NCI-H748 treated with DMSO at 0.1 percent for 48 hours (cell line): Measurements from ENCODE around the gene KCTD14.
"Not testable (repeated sequence)": the region's sequence is repeated elsewhere in the genome, so short reads cannot be mapped to it uniquely, and the experiment has no call there.

Source experiments
- DNase-seq: peaks from one replicate; lab custom pipeline; 2025; lab: John Stamatoyannopoulos, UW

Gene KCTD14

GRCh38 chr11:78022397-78023396 is at the start of gene KCTD14:
KCTD14 (minus strand) TSS chr11:78023276; CDS start chr11:78023249, 27 bp downstream.
- DNase-seq: peak; percentile 5

GRCh38 chr11:78072455-78072854 is 49.4 kb upstream of the KCTD14 start:
- DNase-seq: no peak

- DNase-seq: no peak
Measured at GRCh38 chr11:78071717-78072116, 48.6 kb upstream of the KCTD14 start.

GRCh38 chr11:78070621-78071020 is 47.5 kb upstream of the KCTD14 start:
- no peak for DNase-seq

- DNase-seq: no peak
Measured at GRCh38 chr11:78069465-78069864, 46.4 kb upstream of the KCTD14 start.

GRCh38 chr11:78067704-78068103 is 44.6 kb upstream of the KCTD14 start:
- DNase-seq: no peak

GRCh38 chr11:78066471-78066870 is 43.4 kb upstream of the KCTD14 start:
- no peak for DNase-seq

- DNase-seq: no peak
Measured at GRCh38 chr11:78065203-78065602, 42.1 kb upstream of the KCTD14 start.

- no peak for DNase-seq
Measured at GRCh38 chr11:78063440-78064181, 40.5 kb upstream of the KCTD14 start, which contains the start of gene THRSP. THRSP (plus strand) TSS chr11:78063861; CDS start chr11:78063882, 21 bp downstream.

GRCh38 chr11:78062671-78063070 is 39.6 kb upstream of the KCTD14 start:
- DNase-seq: no peak

GRCh38 chr11:78061921-78062311 is 38.8 kb upstream of the KCTD14 start:
- DNase-seq: no peak

- DNase-seq: no peak
Measured at GRCh38 chr11:78061088-78061920, 38.2 kb upstream of the KCTD14 start.

- no peak for DNase-seq
Measured at GRCh38 chr11:78060533-78060932, 37.5 kb upstream of the KCTD14 start.

GRCh38 chr11:78059749-78060328 is 36.8 kb upstream of the KCTD14 start:
- not testable (repeated sequence) for DNase-seq

GRCh38 chr11:78057462-78058055 is 34.5 kb upstream of the KCTD14 start:
- DNase-seq: no peak

- no peak for DNase-seq
Measured at GRCh38 chr11:78056093-78056492, 33.0 kb upstream of the KCTD14 start.

- DNase-seq: no peak
Measured at GRCh38 chr11:78054971-78055370, 31.9 kb upstream of the KCTD14 start.

GRCh38 chr11:78050964-78051831 is 28.1 kb upstream of the KCTD14 start:
- no peak for DNase-seq

- no peak for DNase-seq
Measured at GRCh38 chr11:78049348-78049747, 26.3 kb upstream of the KCTD14 start.

GRCh38 chr11:78048561-78048960 is 25.5 kb upstream of the KCTD14 start:
- DNase-seq: no peak
